Heart left ventricle (tissue), 13 donors: Measurements from ENCODE around the gene DNAJB9.

Experiments
- CTCF ChIP-seq, 12 donors: fragments of 200-600 bp; sonication (generic) in 4 of 12; IDR thresholded peaks; one replicate each; pipeline versions ENCODE4 v1.5.0 to v1.8.0; 2018 to 2022; ENCODE audit warnings: antibody characterized with exemption in 12 of 12, mild to moderate bottlenecking in 5 of 12
- POLR2A ChIP-seq, 2 donors: fragments of 450-650 bp; IDR thresholded peaks; one replicate each; pipeline ENCODE4 v1.6.1; 2017; ENCODE audit warnings: antibody characterized with exemption in 2 of 2, mild to moderate bottlenecking in 2 of 2, moderate library complexity in 2 of 2
- donor health status: ischemic (EF 13 %, LVEDD 7.1; RV severe dilation, severe dysfunction).
- donor health status: DM: no; HTN: yes; CAD: no.
- donor health status: DM: no; HTN: no; CAD: no.
- donor health status: ischemic (EF 25% LVEDD 6.9; RV normal size, moderate dysfunction).
- donor health status: ischemic (EF 25% LVEDD 5.7; RV mildly dilated, moderate dysfunction).
- donor health status: ischemic (EF 35%, LVEDD 5.7; RV mildly dilated, moderate dysfunction).
- donor health status: nonischemic (EF 11% LVEDD 7.7; RV severe dilation, severe dysfunction).
- donor health status: DM: yes; HTN: yes; CAD: no.
- donor health status: PGD.
- donor health status: ischemic (EF 29% LVEDD 5.4; RV normal size, mild dysfunction).
- donor health status: nonischemic (EF 23%, LVEDD 6.1; RV moderate dilation, normal function).

GRCh38 chr7:108614896-108615295 is 45.2 kb downstream of the DNAJB9 start:
- no peak for TF ChIP-seq CTCF (IDR thresholded peaks at IDR 0.05)
- no peak for TF ChIP-seq POLR2A (IDR thresholded peaks at IDR 0.05)
